HG03565 (cell line): ENCODE data around the gene KIAA1328.
A peak's percentile ranks its signal among the peaks of the same experiment; 100 is the strongest.

Experiments used
- ATAC-seq: cut with Tn5 transposase; IDR thresholded peaks from one replicate; pipeline ENCODE4 v1.9.1; 2021; ENCODE audit warnings: mild to moderate bottlenecking, moderate library complexity; ENCODE audit not compliant: unreplicated experiment

Gene KIAA1328

GRCh38 chr18:37249171-37249886 lies 420.4 kb downstream of the KIAA1328 start:
- ATAC-seq, result no peak

GRCh38 chr18:37249895-37250618 lies 421.1 kb downstream of the KIAA1328 start:
- ATAC-seq, result no peak

- no peak for ATAC-seq
Observed at GRCh38 chr18:37251679-37252078, 422.8 kb downstream of the KIAA1328 start.

- ATAC-seq, result no peak
Observed at GRCh38 chr18:37252342-37252741, 423.4 kb downstream of the KIAA1328 start.

GRCh38 chr18:37252854-37253393 lies 424.0 kb downstream of the KIAA1328 start:
- ATAC-seq, result no peak

GRCh38 chr18:37253394-37254235 lies 424.7 kb downstream of the KIAA1328 start:
- peak; percentile 42 for ATAC-seq

GRCh38 chr18:37254236-37254754 lies 425.4 kb downstream of the KIAA1328 start:
- ATAC-seq, result no peak

GRCh38 chr18:37254973-37255372 lies 426.0 kb downstream of the KIAA1328 start:
- no peak for ATAC-seq

GRCh38 chr18:37258131-37258530 lies 429.2 kb downstream of the KIAA1328 start:
- ATAC-seq, result no peak

GRCh38 chr18:37258819-37259218 lies 429.9 kb downstream of the KIAA1328 start:
- ATAC-seq, result no peak

- ATAC-seq, result no peak
Observed at GRCh38 chr18:37259711-37260110, 430.8 kb downstream of the KIAA1328 start.

GRCh38 chr18:37260367-37261093 lies 431.6 kb downstream of the KIAA1328 start:
- ATAC-seq, result no peak

GRCh38 chr18:37261246-37261840 lies 432.4 kb downstream of the KIAA1328 start:
- ATAC-seq, result no peak

GRCh38 chr18:37261988-37262387 lies 433.1 kb downstream of the KIAA1328 start:
- no peak for ATAC-seq

- ATAC-seq, result no peak
Observed at GRCh38 chr18:37264956-37265355, 436.0 kb downstream of the KIAA1328 start.

- ATAC-seq, result no peak
Observed at GRCh38 chr18:37265382-37265781, 436.5 kb downstream of the KIAA1328 start.

- no peak for ATAC-seq
Observed at GRCh38 chr18:37266290-37266689, 437.4 kb downstream of the KIAA1328 start.

GRCh38 chr18:37270038-37270665 lies 441.2 kb downstream of the KIAA1328 start:
- ATAC-seq, result no peak

GRCh38 chr18:37270666-37271052 lies 441.7 kb downstream of the KIAA1328 start:
- ATAC-seq, result no peak
